SJSA1 (cell line): ENCODE data around the gene SOX9. TPM values are rescaled to one million over a fixed set of nuclear protein-coding genes. Genes with fewer than 3 reads are reported as not detected.

Experiments
- DNase-seq, 2 experiments: peaks; one replicate each; pipeline ENCODE4 v3.0.0-alpha.2; 2015 to 2020; ENCODE audit warnings: low spot score in 2 of 2, low read depth in 1 of 2
- H3K27ac ChIP-seq: fragments of 250-450 bp; sonication (Bioruptor Pico); 2 replicates; pipeline ENCODE4 v1.5.1; 2020; ENCODE audit warnings: mild to moderate bottlenecking, moderate library complexity
- H3K27me3 ChIP-seq: fragments of 250-450 bp; sonication (Bioruptor Pico); replicated peaks from 2 replicates; pipeline ENCODE4 v1.5.1; 2020; ENCODE audit warnings: mild to moderate bottlenecking, moderate library complexity
- H3K36me3 ChIP-seq: fragments of 250-450 bp; sonication (Bioruptor Pico); 2 replicates; pipeline ENCODE4 v1.5.1; 2020; ENCODE audit warnings: mild to moderate bottlenecking
- H3K4me1 ChIP-seq: fragments of 250-450 bp; sonication (Bioruptor Pico); replicated peaks from 2 replicates; pipeline ENCODE4 v1.6.1; 2021; ENCODE audit warnings: mild to moderate bottlenecking
- H3K4me3 ChIP-seq: fragments of 250-450 bp; sonication (Bioruptor Pico); 2 replicates; pipeline ENCODE4 v1.5.1; 2020; ENCODE audit warnings: mild to moderate bottlenecking
- H3K9me3 ChIP-seq: fragments of 250-450 bp; sonication (Bioruptor Pico); replicated peaks from 2 replicates; pipeline ENCODE4 v1.5.1; 2020; ENCODE audit warnings: mild to moderate bottlenecking
- total RNA-seq: library from RNA; depleted of rRNA; stranded (reverse); fragments of >200 nt; shearing (Covaris generic); gene quantifications from 2 replicates; pipeline ENCODE4 v1.2.3, GENCODE V29; 2014; rRNA removed

SOX9 gene
- 2.9 and 4.0 TPM in 2 replicates for total RNA-seq

- peak within 1 kb of the TSS; percentile 56 for H3K4me3 ChIP-seq
- 0 out of 2 replicates have a peak, but pooled peaks cover 4% of the 10 kb centered on the region for H3K27me3 ChIP-seq
- peaks cover 25% of the 10 kb centered on the region for H3K36me3 ChIP-seq
- peak; percentile 88 to 95 for DNase-seq
- H3K9me3 ChIP-seq: no peaks in the 10 kb centered on the region
- no peak within 1 kb of the TSS for H3K27ac ChIP-seq
- H3K4me1 ChIP-seq: peaks cover 43% of the 10 kb centered on the region
Measured at GRCh38 chr17:72120642-72121163, at the start of gene SOX9. Gene SOX9 (plus strand): TSS chr17:72121020. CDS start chr17:72121392, 372 bp downstream.

DNA sequence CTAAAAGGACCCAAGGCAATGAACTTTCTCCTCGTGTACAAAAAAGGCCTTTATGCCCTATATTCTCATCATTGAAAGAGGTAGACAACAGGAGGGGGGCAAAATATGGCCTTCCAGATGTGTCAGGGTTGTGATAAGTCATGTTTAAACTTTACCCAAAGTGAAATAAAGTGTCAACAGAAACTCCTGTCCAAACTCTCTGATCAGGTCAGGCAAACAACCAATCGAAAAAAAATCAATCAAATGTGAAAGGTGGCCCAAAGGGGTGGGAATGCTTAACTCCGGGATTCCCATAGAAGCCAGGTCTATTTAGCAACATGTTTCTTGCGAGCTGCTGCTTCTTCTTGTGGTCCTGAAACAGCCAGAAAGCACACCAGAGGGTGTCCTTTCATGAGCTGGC, 49.5 kb upstream of the SOX9 start:
- H3K4me3 ChIP-seq: no peak overlapping the region
- no peaks in the 10 kb centered on the region for H3K36me3 ChIP-seq
- H3K4me1 ChIP-seq: no peaks in the 10 kb centered on the region
- no peaks in the 10 kb centered on the region for H3K27me3 ChIP-seq
- no peaks in the 10 kb centered on the region; the same call in 1 of the 2 replicates for H3K9me3 ChIP-seq
- H3K27ac ChIP-seq: no peak overlapping the region
- peak in 1 of 2 experiments; percentile 3 for DNase-seq

GRCh38 chr17:72075995-72076677, 44.7 kb upstream of the SOX9 start:
- Histone ChIP-seq H3K36me3 (no peaks in the 10 kb centered on the region), H3K4me3 (no peak overlapping the region), H3K27ac (no peak overlapping the region), H3K9me3 (no peaks in the 10 kb centered on the region; the same call in 1 of the 2 replicates), H3K27me3 (no peaks in the 10 kb centered on the region), H3K4me1 (no peaks in the 10 kb centered on the region)
- DNase-seq: peak in 1 of 2 experiments; percentile 34

GRCh38 chr17:72076678-72077030, 44.2 kb upstream of the SOX9 start:
- Histone ChIP-seq H3K36me3 (no peaks in the 10 kb centered on the region), H3K4me1 (no peaks in the 10 kb centered on the region), H3K4me3 (no peak overlapping the region), H3K27me3 (no peaks in the 10 kb centered on the region), H3K9me3 (no peaks in the 10 kb centered on the region; the same call in 1 of the 2 replicates), H3K27ac (no peak overlapping the region)
- DNase-seq: peak in 1 of 2 experiments; percentile 13

DNA sequence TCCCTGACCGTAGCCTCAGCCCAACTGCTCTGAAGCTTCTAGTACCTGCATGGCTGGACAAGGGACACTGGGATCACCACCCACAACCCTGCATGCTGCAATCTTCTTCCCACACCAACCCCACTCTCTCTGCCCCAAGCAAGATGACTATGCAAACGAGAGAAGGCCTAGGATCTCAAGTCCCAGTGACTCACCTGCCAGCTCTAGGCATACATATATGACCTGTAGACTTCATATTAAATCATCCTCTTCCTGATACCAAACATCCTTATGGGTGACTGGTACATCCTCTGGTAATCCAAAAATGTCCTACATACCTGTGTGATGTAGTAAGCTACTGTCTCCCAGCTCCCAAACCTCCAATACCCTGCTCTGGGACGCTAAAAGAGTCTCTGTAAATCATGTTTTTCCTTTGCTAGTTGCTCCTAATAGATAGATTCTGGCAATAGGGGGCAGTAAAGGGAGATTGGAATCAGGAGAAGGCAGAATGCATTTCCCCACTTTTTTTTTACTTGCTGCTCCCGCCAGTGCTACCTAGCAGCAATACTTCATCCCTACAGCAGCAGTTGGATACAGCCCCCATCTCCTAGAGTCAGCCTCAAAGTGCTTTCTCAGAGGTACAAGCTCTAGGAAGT, 43.4 kb upstream of the SOX9 start:
- no peak overlapping the region for H3K4me3 ChIP-seq
- H3K9me3 ChIP-seq: no peaks in the 10 kb centered on the region
- H3K36me3 ChIP-seq: no peaks in the 10 kb centered on the region
- H3K27ac ChIP-seq: no peak overlapping the region
- H3K4me1 ChIP-seq: no peaks in the 10 kb centered on the region
- peak in 1 of 2 experiments; percentile 35 for DNase-seq
- no peaks in the 10 kb centered on the region for H3K27me3 ChIP-seq

DNA sequence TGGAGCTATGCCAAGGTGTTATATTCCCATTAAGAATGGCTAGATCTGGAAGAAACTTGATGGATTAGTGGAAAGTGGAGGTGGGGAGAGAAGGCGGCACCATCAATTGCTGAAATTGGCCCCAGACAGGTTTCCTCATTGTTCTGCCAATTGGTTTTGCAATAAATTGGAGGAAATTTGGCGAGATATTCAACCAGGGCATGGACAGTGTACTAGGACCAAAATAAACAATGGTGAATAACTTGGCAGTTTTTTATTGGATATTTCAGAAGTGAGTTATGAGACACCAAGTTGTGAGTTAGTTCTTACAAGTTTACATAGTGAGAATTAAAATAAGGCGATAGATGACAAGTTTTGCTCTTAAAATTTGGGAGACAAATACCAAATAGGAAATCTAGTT, 41.1 kb upstream of the SOX9 start:
- H3K36me3 ChIP-seq: no peaks in the 10 kb centered on the region
- no peaks in the 10 kb centered on the region for H3K4me1 ChIP-seq
- DNase-seq: no peak
- no peak overlapping the region for H3K4me3 ChIP-seq
- no peak overlapping the region for H3K27ac ChIP-seq
- H3K27me3 ChIP-seq: no peaks in the 10 kb centered on the region
- H3K9me3 ChIP-seq: no peaks in the 10 kb centered on the region

GRCh38 chr17:72087876-72088275, 32.9 kb upstream of the SOX9 start:
- peaks cover 5% of the 10 kb centered on the region; the same call in 1 of the 2 replicates for H3K9me3 ChIP-seq
- no peaks in the 10 kb centered on the region for H3K36me3 ChIP-seq
- no peaks in the 10 kb centered on the region for H3K4me1 ChIP-seq
- no peak for DNase-seq
- H3K27ac ChIP-seq: no peak overlapping the region
- no peaks in the 10 kb centered on the region; the same call in 1 of the 2 replicates for H3K27me3 ChIP-seq
- H3K4me3 ChIP-seq: no peak overlapping the region

- H3K4me1 ChIP-seq: no peaks in the 10 kb centered on the region
- peaks cover 5% of the 10 kb centered on the region; the same call in 1 of the 2 replicates for H3K9me3 ChIP-seq
- no peak overlapping the region for H3K27ac ChIP-seq
- no peaks in the 10 kb centered on the region for H3K36me3 ChIP-seq
- no peak for DNase-seq
- H3K27me3 ChIP-seq: no peaks in the 10 kb centered on the region; the same call in 1 of the 2 replicates
- no peak overlapping the region for H3K4me3 ChIP-seq
Measured at GRCh38 chr17:72089453-72089987, 31.3 kb upstream of the SOX9 start.

GRCh38 chr17:72090108-72090507, 30.7 kb upstream of the SOX9 start:
- Histone ChIP-seq H3K4me1 (no peaks in the 10 kb centered on the region), H3K9me3 (peaks cover 5% of the 10 kb centered on the region; the same call in 1 of the 2 replicates)

GRCh38 chr17:72092710-72093322, 28.0 kb upstream of the SOX9 start:
- no peaks in the 10 kb centered on the region for H3K27me3 ChIP-seq
- H3K27ac ChIP-seq: no peak overlapping the region
- no peaks in the 10 kb centered on the region for H3K36me3 ChIP-seq
- peaks cover 10% of the 10 kb centered on the region for H3K4me1 ChIP-seq
- DNase-seq: no peak
- no peak overlapping the region for H3K4me3 ChIP-seq
- H3K9me3 ChIP-seq: peaks cover 5% of the 10 kb centered on the region; the same call in 1 of the 2 replicates

More at GRCh38 chr17:72090108-72090507, 30.7 kb upstream of the SOX9 start:
- Histone ChIP-seq H3K27me3 (no peaks in the 10 kb centered on the region; the same call in 1 of the 2 replicates), H3K27ac (no peak overlapping the region), H3K36me3 (no peaks in the 10 kb centered on the region), H3K4me3 (no peak overlapping the region)
- DNase-seq: no peak

DNA sequence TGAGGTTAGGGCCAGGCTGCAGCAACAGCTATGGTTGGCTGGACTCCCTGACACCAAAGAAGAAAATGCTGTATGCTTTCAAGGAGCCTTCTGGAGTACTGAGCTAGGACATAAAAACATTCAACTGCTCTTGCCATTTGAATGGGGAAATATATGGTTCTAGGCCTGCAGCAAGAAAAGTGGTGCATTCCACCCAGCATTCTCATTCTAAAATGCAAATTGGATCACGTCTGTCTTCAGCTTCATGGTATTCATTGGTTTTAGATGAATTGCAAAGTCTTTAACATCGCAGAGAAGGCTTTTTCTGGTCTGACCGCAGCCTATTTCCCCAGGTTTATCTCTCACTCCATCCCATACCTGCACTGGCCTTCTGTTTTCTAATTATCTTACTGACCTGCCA, 27.1 kb upstream of the SOX9 start:
- DNase-seq: no peak
- no peak overlapping the region for H3K27ac ChIP-seq
- peaks cover 5% of the 10 kb centered on the region; the same call in 1 of the 2 replicates for H3K9me3 ChIP-seq
- H3K27me3 ChIP-seq: no peaks in the 10 kb centered on the region
- no peaks in the 10 kb centered on the region for H3K36me3 ChIP-seq
- H3K4me1 ChIP-seq: peaks cover 10% of the 10 kb centered on the region
- H3K4me3 ChIP-seq: no peak overlapping the region

DNA sequence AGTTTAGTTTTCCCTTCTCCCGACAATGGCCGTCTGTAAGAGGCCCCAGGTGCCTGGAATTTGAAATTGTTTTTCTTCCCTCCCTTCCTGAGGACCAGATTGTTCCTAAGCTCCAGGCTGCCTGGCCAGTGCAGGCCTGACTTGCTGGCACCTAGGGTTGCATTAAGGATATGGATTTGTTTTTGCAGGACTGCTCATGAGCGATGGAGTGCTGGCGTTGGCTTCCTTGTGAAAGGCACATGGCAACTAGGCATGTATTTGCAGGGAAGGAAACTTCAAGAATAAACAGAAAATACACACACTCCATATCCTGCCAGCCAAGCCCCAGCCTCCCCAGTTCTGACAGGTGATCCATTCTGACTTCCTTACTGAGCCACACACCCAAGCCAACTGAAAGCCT, 25.5 kb upstream of the SOX9 start:
- no peak overlapping the region for H3K4me3 ChIP-seq
- H3K4me1 ChIP-seq: peaks cover 18% of the 10 kb centered on the region
- DNase-seq: no peak
- H3K27ac ChIP-seq: no peak overlapping the region
- H3K36me3 ChIP-seq: no peaks in the 10 kb centered on the region
- no peaks in the 10 kb centered on the region for H3K27me3 ChIP-seq
- H3K9me3 ChIP-seq: peaks cover 10% of the 10 kb centered on the region; the same call in 1 of the 2 replicates

GRCh38 chr17:72097144-72097543, 23.7 kb upstream of the SOX9 start:
- peak; percentile 25 to 57 for DNase-seq
- Histone ChIP-seq H3K36me3 (no peaks in the 10 kb centered on the region), H3K4me3 (no peak overlapping the region), H3K27ac (no peak overlapping the region), H3K9me3 (0 out of 2 replicates have a peak, but pooled peaks cover 5% of the 10 kb centered on the region), H3K4me1 (peaks cover 18% of the 10 kb centered on the region), H3K27me3 (no peaks in the 10 kb centered on the region)
